Measurements from ENCODE around the gene UROC1. TPM values are rescaled to one million over a fixed set of nuclear protein-coding genes. Genes with fewer than 3 reads are reported as not detected.

UROC1 gene
- total and polyA plus RNA-seq, 2 donors (not counting 1 experiment from before 2014, with no cell fraction given) = not detected

DNA sequence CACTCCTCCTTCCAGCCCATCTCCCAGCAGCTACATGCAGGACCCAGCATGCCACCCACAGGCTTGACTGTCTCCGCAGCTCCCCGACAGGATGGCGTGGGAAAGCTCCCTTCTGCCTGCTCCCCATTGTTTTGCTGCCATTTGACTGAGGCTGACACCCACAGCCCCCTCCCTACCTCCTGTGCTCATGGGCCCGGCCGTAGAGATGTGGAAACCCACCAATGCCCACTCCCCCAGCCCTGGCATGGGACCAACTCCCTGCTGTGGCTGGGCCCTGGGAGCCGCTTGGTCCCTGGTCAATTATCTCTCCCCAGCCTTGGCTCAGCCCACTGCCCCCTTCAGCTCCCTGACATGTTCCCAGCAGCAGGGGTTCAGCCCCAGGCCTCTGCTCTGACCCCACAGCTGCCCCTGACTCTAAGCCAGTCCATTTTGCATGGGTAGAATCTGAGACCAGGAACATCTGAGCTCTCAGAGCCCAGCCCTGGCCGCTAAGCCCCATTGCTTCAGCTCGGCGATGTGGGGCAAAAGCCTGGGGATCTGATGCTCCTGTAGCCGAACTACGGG is 33.0 kb upstream of the UROC1 start:
- H2AFZ ChIP-seq (ENCODE audit: insufficient read depth, low read depth, low read length, poor library complexity, severe bottlenecking) = no peak overlapping the region
- no peaks in the 10 kb centered on the region for H3K36me3 ChIP-seq (replicated peaks in 1 of 2; ENCODE audit: control extremely low read depth in 1 of 2, control insufficient read depth in 1 of 2, extremely low read depth in 1 of 2, insufficient read depth in 2 of 2, low read length in 1 of 2)
- no peaks in the 10 kb centered on the region for H3K4me1 Mint-ChIP-seq
- ATAC-seq (ENCODE audit: low read depth) (no peak), DNase-seq (peak; percentile 1)
- H4K20me1 ChIP-seq (ENCODE audit: control insufficient read depth, insufficient read depth, low read length, poor library complexity, severe bottlenecking) = no peaks in the 10 kb centered on the region
- H3K27me3 ChIP-seq (replicated peaks in 1 of 4; ENCODE audit: control extremely low read depth in 1 of 4, control insufficient read depth in 3 of 4, insufficient read depth in 4 of 4, low read length in 3 of 4) = no peaks in the 10 kb centered on the region
- no peak overlapping the region for H3K27ac Mint-ChIP-seq
- no peak overlapping the region for H3K9ac ChIP-seq (ENCODE audit: low read length)
- intact Hi-C loops (cut with micrococcal nuclease) = no loop called here
- no peak overlapping the region for H3K4me3 ChIP-seq (ENCODE audit: control extremely low read depth in 1 of 5, extremely low read depth in 1 of 5, insufficient read depth in 1 of 5, low read depth in 2 of 5, low read length in 4 of 5)
- no peaks in the 10 kb centered on the region for H3K9me3 Mint-ChIP-seq (ENCODE audit: insufficient read depth)
- H3K27me3 Mint-ChIP-seq = peaks cover 6% of the 10 kb centered on the region
- no peak overlapping the region for H3K27ac ChIP-seq (ENCODE audit: low read length in 2 of 2)
- no peak overlapping the region for H3K4me3 Mint-ChIP-seq
- TF ChIP-seq, protein P1, sequence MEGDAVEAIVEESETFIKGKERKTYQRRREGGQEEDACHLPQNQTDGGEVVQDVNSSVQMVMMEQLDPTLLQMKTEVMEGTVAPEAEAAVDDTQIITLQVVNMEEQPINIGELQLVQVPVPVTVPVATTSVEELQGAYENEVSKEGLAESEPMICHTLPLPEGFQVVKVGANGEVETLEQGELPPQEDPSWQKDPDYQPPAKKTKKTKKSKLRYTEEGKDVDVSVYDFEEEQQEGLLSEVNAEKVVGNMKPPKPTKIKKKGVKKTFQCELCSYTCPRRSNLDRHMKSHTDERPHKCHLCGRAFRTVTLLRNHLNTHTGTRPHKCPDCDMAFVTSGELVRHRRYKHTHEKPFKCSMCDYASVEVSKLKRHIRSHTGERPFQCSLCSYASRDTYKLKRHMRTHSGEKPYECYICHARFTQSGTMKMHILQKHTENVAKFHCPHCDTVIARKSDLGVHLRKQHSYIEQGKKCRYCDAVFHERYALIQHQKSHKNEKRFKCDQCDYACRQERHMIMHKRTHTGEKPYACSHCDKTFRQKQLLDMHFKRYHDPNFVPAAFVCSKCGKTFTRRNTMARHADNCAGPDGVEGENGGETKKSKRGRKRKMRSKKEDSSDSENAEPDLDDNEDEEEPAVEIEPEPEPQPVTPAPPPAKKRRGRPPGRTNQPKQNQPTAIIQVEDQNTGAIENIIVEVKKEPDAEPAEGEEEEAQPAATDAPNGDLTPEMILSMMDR (IDR thresholded peaks at IDR 0.05) = no peak
- TF ChIP-seq EZH2 (IDR thresholded peaks at IDR 0.05; ENCODE audit: borderline replicate concordance, insufficient read depth, low read depth, low read length, poor library complexity, severe bottlenecking) = no peak
- H3K9me3 ChIP-seq (ENCODE audit: control extremely low read depth in 1 of 3, control insufficient read depth in 2 of 3, insufficient read depth in 1 of 3, low read length in 2 of 3) = no peaks in the 10 kb centered on the region
- POLR2A ChIA-PET = no interaction called here
- H3K4me2 ChIP-seq (replicated peaks; ENCODE audit: low read depth, low read length, poor library complexity, severe bottlenecking) = no peak overlapping the region
- 93% methylated on average over 11 of the region's 11 CpGs for WGBS (ENCODE audit: insufficient coverage)
- H3K79me2 ChIP-seq (ENCODE audit: control insufficient read depth, insufficient read depth, low read length) = no peaks in the 10 kb centered on the region
- CTCF ChIA-PET = no interaction called here
- H3K4me1 ChIP-seq (ENCODE audit: control insufficient read depth in 2 of 2, insufficient read depth in 2 of 2, low read length in 2 of 2) = no peaks in the 10 kb centered on the region

DNA sequence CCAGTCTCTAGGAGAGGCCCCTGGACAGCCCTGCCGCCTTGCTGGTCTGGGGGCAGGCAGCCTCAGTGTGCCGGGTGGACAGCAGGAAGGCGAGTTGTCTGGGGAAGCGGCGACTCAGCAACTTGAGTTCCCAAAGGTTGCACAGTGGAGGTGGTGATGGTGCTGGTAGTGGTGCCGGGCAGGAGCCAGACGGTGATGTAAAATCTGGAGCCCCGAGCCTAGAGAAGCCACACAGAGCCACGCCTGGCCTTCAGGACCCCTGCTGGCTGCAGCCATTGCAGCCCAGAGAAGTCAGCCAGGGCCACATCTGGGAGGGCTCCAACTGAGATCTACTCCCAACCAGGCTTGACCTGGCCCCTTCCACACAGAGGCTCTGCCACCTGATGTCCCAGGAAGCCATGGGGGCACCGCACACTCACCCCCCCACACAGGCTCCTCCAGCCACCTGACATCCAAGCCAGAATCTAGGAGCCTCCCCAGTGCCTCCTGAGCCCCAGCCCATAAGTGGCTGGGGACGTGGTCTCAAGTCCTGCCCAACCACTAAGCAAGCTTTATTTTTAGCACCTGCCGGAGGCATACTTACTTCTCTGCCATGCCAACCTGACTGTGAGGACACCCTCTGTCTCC is 32.4 kb upstream of the UROC1 start:
- H3K9me3 Mint-ChIP-seq (ENCODE audit: insufficient read depth) = no peaks in the 10 kb centered on the region
- no peaks in the 10 kb centered on the region for H4K20me1 ChIP-seq (ENCODE audit: control insufficient read depth, insufficient read depth, low read length, poor library complexity, severe bottlenecking)
- no peak overlapping the region for H3K4me3 Mint-ChIP-seq
- no peak overlapping the region for H3K9ac ChIP-seq (ENCODE audit: low read length)
- CTCF ChIA-PET = no interaction called here
- WGBS (ENCODE audit: insufficient coverage) = 84% methylated on average over 12 of the region's 12 CpGs
- TF ChIP-seq EZH2 (IDR thresholded peaks at IDR 0.05; ENCODE audit: borderline replicate concordance, insufficient read depth, low read depth, low read length, poor library complexity, severe bottlenecking) = no peak
- TF ChIP-seq, protein P1 (IDR thresholded peaks at IDR 0.05) = no peak
- H3K27ac Mint-ChIP-seq = no peak overlapping the region
- H3K27me3 Mint-ChIP-seq = peaks cover 9% of the 10 kb centered on the region
- POLR2A ChIA-PET = no interaction called here
- DNase-seq = peak; percentile 0
- H3K36me3 ChIP-seq (replicated peaks in 1 of 2; ENCODE audit: control extremely low read depth in 1 of 2, control insufficient read depth in 1 of 2, extremely low read depth in 1 of 2, insufficient read depth in 2 of 2, low read length in 1 of 2) = no peaks in the 10 kb centered on the region
- H3K4me2 ChIP-seq (replicated peaks; ENCODE audit: low read depth, low read length, poor library complexity, severe bottlenecking) = no peak overlapping the region
- no peaks in the 10 kb centered on the region for H3K27me3 ChIP-seq (replicated peaks in 1 of 4; ENCODE audit: control extremely low read depth in 1 of 4, control insufficient read depth in 3 of 4, insufficient read depth in 4 of 4, low read length in 3 of 4)
- no peaks in the 10 kb centered on the region for H3K79me2 ChIP-seq (ENCODE audit: control insufficient read depth, insufficient read depth, low read length)
- H3K4me1 ChIP-seq (ENCODE audit: control insufficient read depth in 2 of 2, insufficient read depth in 2 of 2, low read length in 2 of 2) = no peaks in the 10 kb centered on the region
- no peak for ATAC-seq (ENCODE audit: low read depth)
- H3K4me1 Mint-ChIP-seq = no peaks in the 10 kb centered on the region
- H3K9me3 ChIP-seq (ENCODE audit: control extremely low read depth in 1 of 3, control insufficient read depth in 2 of 3, insufficient read depth in 1 of 3, low read length in 2 of 3) = no peaks in the 10 kb centered on the region
- intact Hi-C loops (cut with micrococcal nuclease) = no loop called here
- no peak overlapping the region for H2AFZ ChIP-seq (ENCODE audit: insufficient read depth, low read depth, low read length, poor library complexity, severe bottlenecking)
- H3K27ac ChIP-seq (ENCODE audit: low read length in 2 of 2) = no peak overlapping the region
- no peak overlapping the region for H3K4me3 ChIP-seq (ENCODE audit: control extremely low read depth in 1 of 5, extremely low read depth in 1 of 5, insufficient read depth in 1 of 5, low read depth in 2 of 5, low read length in 4 of 5)
